GM23338 (cell line): ENCODE results near the gene DIAPH1. TPM values are rescaled to one million over a fixed set of nuclear protein-coding genes. Genes with fewer than 3 reads are reported as not detected.

Experiments
- ATAC-seq: fragments of 200-7000 bp; cut with Tn5 transposase; 3 replicates; pipeline ENCODE4 v1.9.1; 2020
- DNase-seq: peaks from one replicate; pipeline ENCODE4 v3.0.0-alpha.2; 2015; ENCODE audit warnings: low spot score
- H2AFZ ChIP-seq: fragments of 200-600 bp; sonication (generic); 2 replicates; pipeline ENCODE4 v1.8.0; 2016; ENCODE audit warnings: antibody characterized with exemption, mild to moderate bottlenecking, moderate library complexity
- H3F3A ChIP-seq: fragments of 200-600 bp; sonication (generic); replicated peaks from 2 replicates; pipeline ENCODE4 v1.8.0; 2017; ENCODE audit warnings: antibody characterized with exemption, mixed run types, low read depth
- H3K27ac ChIP-seq: fragments of 200-600 bp; sonication (generic); 2 replicates; pipeline ENCODE4 v1.6.1; 2016; ENCODE audit warnings: low read depth
- H3K27me3 ChIP-seq: fragments of 200-600 bp; sonication (generic); 2 replicates; pipeline ENCODE4 v1.8.0; 2016; ENCODE audit warnings: mild to moderate bottlenecking, mixed run types, moderate library complexity; ENCODE audit not compliant: insufficient read depth
- H3K36me3 ChIP-seq: fragments of 200-600 bp; sonication (generic); 2 replicates; pipeline ENCODE4 v1.8.0; 2016; ENCODE audit warnings: mild to moderate bottlenecking; ENCODE audit not compliant: insufficient read depth
- H3K4me1 ChIP-seq: fragments of 200-600 bp; sonication (generic); 2 replicates; pipeline ENCODE4 v1.8.0; 2016; ENCODE audit warnings: mild to moderate bottlenecking, moderate library complexity; ENCODE audit not compliant: insufficient read depth
- H3K4me2 ChIP-seq: fragments of 200-600 bp; sonication (generic); 2 replicates; pipeline ENCODE4 v1.7.1; 2017; ENCODE audit warnings: mixed run types
- H3K4me3 ChIP-seq: fragments of 200-600 bp; sonication (generic); 2 replicates; pipeline ENCODE4 v1.6.1; 2016; ENCODE audit warnings: mixed run types
- H3K79me2 ChIP-seq: fragments of 200-600 bp; sonication (generic); replicated peaks from 2 replicates; pipeline ENCODE4 v1.8.0; 2017; ENCODE audit warnings: mild to moderate bottlenecking; ENCODE audit not compliant: insufficient read depth
- H3K9me2 ChIP-seq: fragments of 200-600 bp; sonication (generic); 2 replicates; pipeline ENCODE4 v1.8.0; 2017; ENCODE audit not compliant: insufficient read depth
- H4K20me1 ChIP-seq: fragments of 200-600 bp; sonication (generic); replicated peaks from 2 replicates; pipeline ENCODE4 v1.8.0; 2017; ENCODE audit warnings: mild to moderate bottlenecking; ENCODE audit not compliant: insufficient read depth
- H3K27ac Mint-ChIP-seq: 2 replicates; pipeline ENCODE4 v1.8.0; 2020; ENCODE audit warnings: inconsistent platforms, mild to moderate bottlenecking, moderate library complexity, mixed read lengths
- H3K27me3 Mint-ChIP-seq: 3 replicates; pipeline ENCODE4 v1.8.0; 2022; ENCODE audit warnings: low read depth, mild to moderate bottlenecking, moderate library complexity, mixed read lengths, inconsistent platforms; ENCODE audit not compliant: insufficient read depth, poor library complexity
- H3K36me3 Mint-ChIP-seq: 3 replicates; pipeline ENCODE4 v1.8.0; 2021; ENCODE audit warnings: low read depth, mild to moderate bottlenecking, inconsistent platforms, moderate library complexity, mixed read lengths
- H3K4me1 Mint-ChIP-seq: 3 replicates; pipeline ENCODE4 v1.8.0; 2020; ENCODE audit warnings: mild to moderate bottlenecking, inconsistent platforms, mixed read lengths
- H3K4me3 Mint-ChIP-seq: 3 replicates; pipeline ENCODE4 v1.8.0; 2021; ENCODE audit warnings: moderate library complexity, mild to moderate bottlenecking, inconsistent platforms, mixed read lengths
- H3K9me3 Mint-ChIP-seq: 3 replicates; pipeline ENCODE4 v1.8.0; 2020; ENCODE audit warnings: moderate library complexity, mild to moderate bottlenecking, inconsistent platforms, mixed read lengths
- CREB1 ChIP-seq: fragments of 250-450 bp; sonication (Bioruptor Pico); IDR thresholded peaks from 2 replicates; pipeline ENCODE4 v1.5.0; 2020; ENCODE audit warnings: low read depth, mild to moderate bottlenecking, moderate library complexity
- ETS1 ChIP-seq: IDR thresholded peaks from 2 replicates; pipeline ENCODE4 v1.6.1; 2016; ENCODE audit warnings: antibody characterized with exemption
- EZH2 ChIP-seq: fragments of 200-600 bp; sonication (generic); IDR thresholded peaks from one replicate; pipeline ENCODE4 v1.8.0; 2017; ENCODE audit warnings: antibody characterized with exemption, mild to moderate bottlenecking, low read depth; ENCODE audit not compliant: unreplicated experiment
- EZH2phosphoT487 ChIP-seq: fragments of 200-600 bp; sonication (generic); IDR thresholded peaks from one replicate; pipeline ENCODE4 v1.8.1; 2018; ENCODE audit warnings: antibody characterized with exemption; ENCODE audit not compliant: unreplicated experiment
- JUNB ChIP-seq: IDR thresholded peaks from one replicate; pipeline ENCODE4 v1.6.1; 2016; ENCODE audit warnings: antibody characterized with exemption; ENCODE audit not compliant: unreplicated experiment
- NANOG ChIP-seq: IDR thresholded peaks from 2 replicates; pipeline ENCODE4 v1.6.1; 2016; ENCODE audit warnings: antibody characterized with exemption, borderline replicate concordance
- POLR2AphosphoS5 ChIP-seq: IDR thresholded peaks from 2 replicates; pipeline ENCODE4 v1.6.1; 2016; ENCODE audit warnings: antibody characterized with exemption, low read depth
- REST ChIP-seq: IDR thresholded peaks from one replicate; pipeline ENCODE4 v1.6.1; 2018; ENCODE audit warnings: antibody characterized with exemption; ENCODE audit not compliant: unreplicated experiment
- STAT1 ChIP-seq: IDR thresholded peaks from one replicate; pipeline ENCODE4 v1.6.1; 2016; ENCODE audit warnings: antibody characterized with exemption; ENCODE audit not compliant: unreplicated experiment
- ZNF114 ChIP-seq: fragments of 250-450 bp; sonication (Bioruptor Pico); IDR thresholded peaks from 2 replicates; pipeline ENCODE4 v1.5.0; 2020; ENCODE audit warnings: mild to moderate bottlenecking, moderate library complexity
- ZNF331 ChIP-seq: fragments of 250-450 bp; sonication (Bioruptor Pico); IDR thresholded peaks from 2 replicates; pipeline ENCODE4 v1.5.0; 2020; ENCODE audit warnings: low read depth, mild to moderate bottlenecking, moderate library complexity
- ZNF462 ChIP-seq: fragments of 250-450 bp; sonication (Bioruptor Pico); IDR thresholded peaks from 2 replicates; pipeline ENCODE4 v1.5.0; 2020; ENCODE audit warnings: mild to moderate bottlenecking, moderate library complexity
- polyA plus RNA-seq: library from polyadenylated mRNA; unstranded; fragments of >200 nt; fragmentation: Nextera tagmentation; extraction: Ambion mirVana; gene quantifications from 2 replicates; pipeline ENCODE4 v1.2.1, GENCODE V29; 2016
- total RNA-seq: library from RNA; depleted of rRNA; stranded (reverse); fragments of >200 nt; shearing (Covaris generic); gene quantifications from 2 replicates; pipeline ENCODE4 v1.2.3, GENCODE V29; 2014

Gene DIAPH1
- total and polyA plus RNA-seq, 2 experiments from 2014 or later: 42.9 to 104 TPM

GRCh38 chr5:141635646-141636045 lies 16.8 kb upstream of the DIAPH1 start (continued):
- TF ChIP-seq ZNF462 (CRISPR knock-in tag): no peak
- TF ChIP-seq EZH2: no peak
- no peak for TF ChIP-seq POLR2AphosphoS5
- TF ChIP-seq ZNF114: no peak
- TF ChIP-seq NANOG: no peak
- no peak for TF ChIP-seq EZH2phosphoT487
- TF ChIP-seq ETS1: no peak
- no peak for TF ChIP-seq ZNF331 (CRISPR knock-in tag)
- TF ChIP-seq STAT1: no peak
- no peak for TF ChIP-seq JUNB

- H3K27ac Mint-ChIP-seq: no peak overlapping the region
- H3K4me1 ChIP-seq: peaks cover 20% of the 10 kb centered on the region
- peaks cover 23% of the 10 kb centered on the region; the same call in 2 of the 3 replicates for H3K36me3 Mint-ChIP-seq
- H3K36me3 ChIP-seq: 0 out of 2 replicates have a peak, but pooled peaks cover 10% of the 10 kb centered on the region
- peaks cover 36% of the 10 kb centered on the region for H4K20me1 ChIP-seq
- no peak for DNase-seq
- no peak overlapping the region for H3K27ac ChIP-seq
- no peak for ATAC-seq
- no peaks in the 10 kb centered on the region for H3K9me2 ChIP-seq
- no peak overlapping the region for H3K4me2 ChIP-seq
- peaks cover 27% of the 10 kb centered on the region for H3K4me1 Mint-ChIP-seq
- peak overlapping the region; percentile 91 for H3K4me3 Mint-ChIP-seq
- H3K79me2 ChIP-seq: peaks cover 58% of the 10 kb centered on the region
- H3F3A ChIP-seq: 0 out of 2 replicates have a peak, but pooled peaks cover 14% of the 10 kb centered on the region
- H2AFZ ChIP-seq: no peak overlapping the region
- H3K4me3 ChIP-seq: 0 out of 2 replicates have a peak overlapping the region, but pooled peaks have one; percentile 99
- H3K27me3 ChIP-seq: peaks cover 3% of the 10 kb centered on the region; the same call in 1 of the 2 replicates
- peaks cover 8% of the 10 kb centered on the region for H3K27me3 Mint-ChIP-seq
- no peaks in the 10 kb centered on the region for H3K9me3 Mint-ChIP-seq
- TF ChIP-seq EZH2 (no peak), STAT1 (no peak), ZNF331 (CRISPR knock-in tag) (no peak), JUNB (no peak), CREB1 (no peak), REST (no peak), POLR2AphosphoS5 (no peak), EZH2phosphoT487 (no peak), ETS1 (no peak), NANOG (no peak)
Measured at GRCh38 chr5:141634720-141635119, 15.9 kb upstream of the DIAPH1 start.
